T-helper 22 cell (primary cell): ENCODE measurements around the gene RNF223.
"Not testable (repeated sequence)": the region's sequence is repeated elsewhere in the genome, so short reads cannot be mapped to it uniquely, and the experiment has no call there.

Experiments
- DNase-seq: peaks from one replicate; pipeline ENCODE4 v3.0.0-alpha.2; 2020; ENCODE audit warnings: low read depth

Gene RNF223

DNA sequence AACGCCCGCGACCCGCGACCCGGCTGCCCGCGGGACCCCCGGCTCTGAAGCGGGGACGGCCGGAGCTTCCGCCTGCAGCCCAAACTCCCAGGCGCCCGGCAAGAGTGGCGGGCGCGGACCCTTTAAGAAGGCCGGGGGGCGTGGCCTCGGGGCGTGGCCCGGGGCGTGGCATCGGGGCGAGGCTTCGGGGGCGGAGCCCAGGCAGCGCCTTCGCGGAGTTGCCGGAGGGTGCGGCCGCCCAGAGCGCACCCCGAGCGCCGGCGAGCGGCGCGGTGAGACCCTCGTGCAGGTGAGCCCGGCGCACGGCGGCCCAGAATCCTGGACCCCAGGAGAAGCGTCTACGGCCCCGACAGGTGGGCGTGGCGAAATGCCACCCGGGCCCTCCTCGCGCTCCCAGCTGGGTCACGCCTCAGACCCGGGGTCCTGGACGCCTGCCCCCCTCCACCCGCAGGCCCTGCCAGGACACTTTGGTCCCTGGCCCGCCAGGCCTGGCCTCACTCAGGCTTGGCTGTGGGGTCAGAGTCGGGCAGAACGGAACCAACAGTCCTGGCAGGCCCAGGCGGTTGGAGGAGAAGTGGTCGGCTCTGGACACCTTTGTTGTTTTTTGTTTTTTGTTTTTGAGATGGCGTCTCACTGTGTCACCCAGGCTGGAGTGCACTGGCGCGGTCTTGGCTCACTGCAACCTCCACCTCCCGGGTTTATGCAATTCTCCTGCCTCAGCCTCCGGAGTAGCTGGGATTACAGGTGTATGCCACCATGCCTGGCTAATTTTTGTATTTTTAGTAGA lies 14.4 kb downstream of the RNF223 start:
- DNase-seq: peak; percentile 76

DNA sequence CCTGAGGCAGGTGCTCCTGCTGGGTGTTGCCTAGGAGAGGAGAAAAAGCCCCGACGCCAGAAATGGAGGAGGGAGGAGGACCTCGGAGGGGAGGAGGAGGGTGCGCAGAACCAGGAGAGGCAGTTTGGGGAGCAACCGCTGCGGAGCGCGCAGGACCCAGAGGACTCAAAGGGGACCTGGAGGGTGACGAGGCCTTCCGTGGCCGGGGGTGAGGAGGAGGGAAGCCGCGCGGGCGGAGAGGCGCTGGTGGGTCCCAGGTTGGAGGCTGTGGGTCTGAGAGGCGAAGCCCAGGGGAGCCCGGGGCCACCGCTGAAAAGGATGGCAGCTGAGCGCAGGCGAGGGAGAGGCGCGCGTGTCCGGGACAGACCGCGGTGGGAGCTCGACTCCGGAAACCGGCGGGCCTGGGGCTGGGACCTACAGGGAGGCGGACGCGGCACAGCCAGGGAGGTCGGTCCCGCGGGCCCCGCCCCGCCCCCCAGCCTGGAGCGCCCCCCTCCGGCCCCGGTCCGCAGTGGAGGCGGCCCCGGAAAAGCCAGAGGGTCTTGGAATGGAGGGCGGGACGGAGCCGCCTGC lies 15.1 kb downstream of the RNF223 start:
- peak; percentile 32 for DNase-seq

DNA sequence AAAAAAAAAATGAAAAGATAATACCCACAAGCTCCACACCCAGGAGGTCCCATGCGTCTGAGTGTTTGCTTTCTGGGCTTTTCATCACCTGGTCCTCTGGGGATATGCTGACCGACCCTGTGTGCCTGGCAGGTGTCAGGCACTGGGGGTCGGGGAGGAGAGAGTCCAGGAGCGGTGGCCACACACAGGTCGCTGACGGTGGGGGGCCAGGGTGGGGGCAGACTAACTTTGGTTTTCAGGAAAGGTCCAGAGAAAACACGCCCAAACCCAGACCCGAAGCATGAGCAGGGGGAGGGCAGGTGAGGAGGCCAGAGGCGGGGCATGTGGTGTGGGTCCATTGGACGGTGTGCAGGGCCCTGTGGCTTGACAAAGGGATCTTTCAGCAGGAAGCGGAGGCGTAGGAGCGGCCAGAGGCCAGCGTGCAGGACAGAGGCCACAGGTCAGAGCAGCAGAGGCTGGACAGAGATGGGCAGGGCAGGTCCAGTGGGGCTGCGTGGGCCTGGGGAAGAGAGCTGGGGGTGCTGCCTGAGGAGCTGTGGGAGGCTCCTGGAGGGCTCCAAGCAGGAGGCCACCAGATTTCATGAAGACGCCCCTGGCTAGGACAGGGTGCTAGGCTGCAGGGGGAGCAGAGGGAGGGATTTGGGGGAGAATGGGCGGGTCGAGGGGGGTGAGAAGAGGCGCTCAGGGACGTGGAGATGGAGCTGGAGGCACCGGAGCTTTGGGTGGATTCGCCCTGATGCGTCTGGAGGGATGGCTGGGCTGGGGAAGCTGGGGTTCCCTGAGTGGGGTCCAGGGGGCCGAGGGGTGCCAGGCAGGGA lies 15.8 kb downstream of the RNF223 start:
- DNase-seq: no peak

DNA sequence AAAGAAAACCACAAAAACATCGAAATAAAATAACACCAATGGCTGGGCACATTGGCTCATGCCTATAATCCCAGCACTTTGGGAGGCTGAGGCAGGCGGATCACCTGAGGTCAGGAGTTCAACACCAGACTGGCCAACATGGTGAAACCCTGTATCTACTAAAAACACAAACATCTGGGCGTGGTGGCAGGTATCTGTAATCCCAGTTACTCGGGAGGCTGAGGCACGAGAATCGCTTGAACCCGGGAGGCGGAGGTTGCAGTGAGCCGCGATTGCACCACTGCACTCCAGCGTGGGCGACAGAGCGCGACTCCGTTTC lies 16.4 kb downstream of the RNF223 start:
- not testable (repeated sequence) for DNase-seq

DNA sequence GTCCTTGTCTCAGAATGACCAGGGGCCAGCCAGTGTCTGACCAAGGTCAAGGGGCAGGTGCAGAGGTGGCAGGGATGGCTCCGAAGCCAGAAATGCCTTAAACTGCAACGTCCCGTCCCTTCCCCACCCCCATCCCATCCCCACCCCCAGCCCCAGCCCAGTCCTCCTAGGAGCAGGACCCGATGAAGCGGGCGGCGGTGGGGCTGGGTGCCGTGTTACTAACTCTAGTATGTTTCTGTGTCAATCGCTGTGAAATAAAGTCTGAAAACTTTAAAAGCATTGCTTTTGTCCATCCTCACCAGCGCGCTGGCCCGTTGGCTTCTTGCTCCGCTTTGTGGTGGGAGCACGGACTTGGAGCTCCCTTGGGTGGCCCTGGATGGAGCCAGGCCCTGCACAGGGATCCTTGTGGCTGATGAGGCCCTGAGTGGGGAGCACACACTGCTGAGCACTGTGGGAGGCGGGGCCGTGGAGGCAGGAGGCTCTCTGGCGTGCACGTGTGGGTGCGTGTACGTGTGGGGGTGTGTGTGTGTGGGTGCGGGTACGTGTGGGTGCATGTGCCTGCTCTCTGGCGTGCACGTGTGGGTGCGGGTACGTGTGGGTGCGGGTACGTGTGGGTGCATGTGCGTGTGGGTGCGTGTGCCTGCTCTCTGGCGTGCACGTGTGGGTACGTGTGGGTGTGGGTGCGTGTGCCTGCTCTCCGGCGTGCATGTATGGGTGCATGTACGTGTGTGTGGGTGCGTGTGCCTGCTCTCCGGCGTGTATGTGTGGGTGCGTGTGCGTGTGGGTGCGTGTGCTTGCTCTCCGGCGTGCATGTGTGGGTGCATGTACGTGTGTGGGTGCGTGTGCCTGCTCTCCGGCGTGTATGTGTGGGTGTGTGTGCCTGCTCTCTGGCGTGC lies 18.0 kb downstream of the RNF223 start:
- no peak for DNase-seq

DNA sequence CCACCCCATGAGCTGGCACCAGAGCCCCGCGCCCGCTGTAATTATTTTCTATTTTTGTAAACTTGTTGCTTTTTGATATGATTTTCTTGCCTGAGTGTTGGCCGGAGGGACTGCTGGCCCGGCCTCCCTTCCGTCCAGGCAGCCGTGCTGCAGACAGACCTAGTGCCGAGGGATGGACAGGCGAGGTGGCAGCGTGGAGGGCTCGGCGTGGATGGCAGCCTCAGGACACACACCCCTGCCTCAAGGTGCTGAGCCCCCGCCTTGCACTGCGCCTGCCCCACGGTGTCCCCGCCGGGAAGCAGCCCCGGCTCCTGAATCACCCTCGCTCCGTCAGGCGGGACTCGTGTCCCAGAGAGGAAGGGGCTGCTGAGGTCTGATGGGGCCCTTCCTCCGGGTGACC lies 19.1 kb downstream of the RNF223 start:
- DNase-seq: no peak

DNA sequence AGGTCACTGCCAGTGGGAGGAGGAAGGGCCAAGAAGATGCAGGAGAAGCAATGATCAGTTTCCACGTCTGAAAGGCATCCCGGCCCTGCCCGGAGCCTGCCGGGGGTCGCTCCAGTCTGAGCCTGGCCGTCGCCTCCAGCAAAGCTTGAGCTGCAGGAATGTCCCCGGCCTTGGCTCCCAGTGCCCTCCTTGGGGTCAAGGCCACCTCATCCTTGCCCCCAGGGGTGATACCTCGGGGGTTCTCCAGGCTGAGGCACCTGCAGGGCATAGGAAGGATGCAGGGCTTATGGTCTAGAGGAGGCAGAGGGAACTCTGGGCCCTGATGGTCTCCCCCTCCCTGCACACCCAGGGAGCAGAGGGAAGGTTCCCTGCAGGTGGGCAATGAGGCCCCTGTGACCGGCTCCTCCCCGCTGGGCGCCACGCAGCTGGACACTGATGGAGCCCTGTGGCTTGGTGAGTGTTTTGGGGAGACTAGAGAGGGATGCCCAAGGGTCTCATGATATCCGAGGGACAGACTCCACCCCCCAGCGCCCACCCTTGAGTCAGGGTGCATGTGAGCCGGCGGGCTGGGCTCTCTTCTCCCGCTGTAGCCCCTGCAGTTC lies 19.9 kb downstream of the RNF223 start:
- no peak for DNase-seq

DNA sequence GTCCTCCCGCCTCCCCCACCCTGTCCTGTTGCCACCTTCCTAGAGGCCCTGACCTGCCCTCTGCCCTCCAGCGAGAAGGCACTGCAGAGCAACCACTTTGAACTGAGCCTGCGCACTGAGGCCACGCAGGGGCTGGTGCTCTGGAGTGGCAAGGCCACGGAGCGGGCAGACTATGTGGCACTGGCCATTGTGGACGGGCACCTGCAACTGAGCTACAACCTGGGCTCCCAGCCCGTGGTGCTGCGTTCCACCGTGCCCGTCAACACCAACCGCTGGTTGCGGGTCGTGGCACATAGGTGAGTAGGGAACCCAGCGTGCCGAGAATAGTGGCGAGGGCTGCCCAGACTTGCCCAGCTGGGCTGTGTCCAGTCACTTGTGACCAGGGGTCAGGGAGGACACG lies 20.4 kb downstream of the RNF223 start:
- DNase-seq: no peak

DNA sequence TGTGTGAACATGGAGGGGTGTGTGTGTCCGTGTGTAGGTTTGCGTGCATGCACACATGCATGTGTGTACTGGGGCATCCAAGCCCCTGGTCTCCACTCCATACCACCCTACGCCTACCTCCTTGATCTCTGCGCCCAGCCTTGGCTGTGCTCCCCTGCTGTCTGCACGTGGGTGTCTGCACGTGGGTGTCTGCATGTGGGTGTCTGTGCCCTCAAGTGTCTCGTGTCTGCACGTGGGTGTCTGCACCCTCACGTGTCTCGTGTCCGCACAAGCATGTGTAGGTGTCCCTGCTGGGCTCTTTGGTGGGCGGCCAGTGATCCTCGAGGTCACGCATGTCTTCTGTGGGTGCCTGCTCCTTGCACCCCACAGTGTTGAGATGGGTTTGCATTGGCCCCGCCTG lies 21.1 kb downstream of the RNF223 start:
- DNase-seq: no peak

DNA sequence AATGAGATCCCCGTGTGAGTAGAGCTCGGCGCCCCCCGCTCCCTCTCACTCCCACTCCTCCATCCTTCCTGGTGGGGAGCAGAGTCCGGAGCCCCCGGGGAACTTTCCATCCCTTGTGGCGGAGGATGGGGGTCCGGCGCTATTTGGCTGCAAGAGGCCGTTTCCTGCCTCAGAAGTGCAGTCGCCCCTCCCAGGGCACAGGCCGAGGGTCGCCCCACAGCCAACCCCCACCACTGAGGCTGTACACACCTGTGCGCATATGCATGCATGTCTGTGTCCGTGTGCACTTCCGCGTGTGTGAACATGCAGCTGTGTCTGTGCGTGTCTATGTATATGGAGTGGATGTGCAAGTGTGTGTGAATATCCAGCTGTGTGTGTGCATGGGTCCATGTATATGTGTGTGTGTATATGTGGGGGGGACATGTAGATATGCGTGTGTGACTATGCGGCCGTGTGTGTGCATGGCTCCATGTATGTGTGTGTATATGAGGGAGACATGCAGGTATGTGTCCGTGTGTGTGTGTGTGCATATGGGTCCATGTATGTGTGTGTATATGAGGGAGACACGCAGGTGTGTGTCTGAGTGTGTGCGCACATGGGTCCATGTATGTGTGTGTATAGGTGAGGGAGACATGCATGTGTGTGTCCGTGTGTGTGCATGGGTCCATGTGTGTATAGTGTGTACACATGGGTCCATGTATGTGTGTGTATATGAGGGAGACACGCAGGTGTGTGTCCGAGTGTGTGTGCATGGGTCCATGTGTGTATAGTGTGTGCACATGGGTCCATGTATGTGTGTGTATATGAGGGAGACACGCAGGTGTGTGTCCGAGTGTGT lies 21.9 kb downstream of the RNF223 start:
- DNase-seq: no peak

DNA sequence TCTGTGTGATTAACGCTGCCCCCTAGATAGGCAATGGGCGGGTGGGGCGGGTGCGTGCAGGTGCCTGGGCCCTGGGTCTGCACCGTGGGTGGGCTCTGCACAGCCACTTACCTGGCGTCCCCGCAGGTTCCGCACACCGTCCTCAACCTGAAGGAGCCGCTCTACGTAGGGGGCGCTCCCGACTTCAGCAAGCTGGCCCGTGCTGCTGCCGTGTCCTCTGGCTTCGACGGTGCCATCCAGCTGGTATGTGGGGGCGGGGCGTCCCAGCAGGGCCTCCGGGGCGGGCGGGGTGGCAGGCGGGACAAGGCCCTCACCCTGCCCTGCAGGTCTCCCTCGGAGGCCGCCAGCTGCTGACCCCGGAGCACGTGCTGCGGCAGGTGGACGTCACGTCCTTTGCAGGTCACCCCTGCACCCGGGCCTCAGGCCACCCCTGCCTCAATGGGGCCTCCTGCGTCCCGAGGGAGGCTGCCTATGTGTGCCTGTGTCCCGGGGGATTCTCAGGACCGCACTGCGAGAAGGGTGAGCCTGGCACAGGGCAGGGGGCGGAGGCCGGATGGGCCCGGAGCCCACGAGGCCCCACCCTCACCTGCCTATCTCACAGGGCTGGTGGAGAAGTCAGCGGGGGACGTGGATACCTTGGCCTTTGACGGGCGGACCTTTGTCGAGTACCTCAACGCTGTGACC lies 22.8 kb downstream of the RNF223 start:
- DNase-seq: no peak

DNA sequence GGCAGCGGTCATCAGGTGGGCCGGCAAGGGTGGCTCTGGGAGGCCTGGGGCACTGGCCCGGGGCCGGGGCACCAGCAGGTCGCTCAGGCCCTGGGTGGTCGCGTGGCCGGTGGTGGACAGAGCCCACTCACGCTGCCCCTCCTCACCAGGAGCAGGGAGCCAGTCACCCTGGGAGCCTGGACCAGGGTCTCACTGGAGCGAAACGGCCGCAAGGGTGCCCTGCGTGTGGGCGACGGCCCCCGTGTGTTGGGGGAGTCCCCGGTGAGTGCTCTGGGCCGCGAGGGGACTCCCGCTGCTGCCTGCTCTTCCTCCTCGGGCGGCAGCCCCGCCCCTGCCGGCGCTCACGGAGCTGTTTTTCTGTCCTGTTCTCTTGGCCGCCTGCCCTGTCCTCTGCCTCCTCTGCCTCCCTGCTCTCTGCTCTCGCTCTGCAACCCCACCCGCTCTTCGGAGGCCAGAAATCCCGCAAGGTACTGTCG lies 23.5 kb downstream of the RNF223 start:
- DNase-seq: no peak

DNA sequence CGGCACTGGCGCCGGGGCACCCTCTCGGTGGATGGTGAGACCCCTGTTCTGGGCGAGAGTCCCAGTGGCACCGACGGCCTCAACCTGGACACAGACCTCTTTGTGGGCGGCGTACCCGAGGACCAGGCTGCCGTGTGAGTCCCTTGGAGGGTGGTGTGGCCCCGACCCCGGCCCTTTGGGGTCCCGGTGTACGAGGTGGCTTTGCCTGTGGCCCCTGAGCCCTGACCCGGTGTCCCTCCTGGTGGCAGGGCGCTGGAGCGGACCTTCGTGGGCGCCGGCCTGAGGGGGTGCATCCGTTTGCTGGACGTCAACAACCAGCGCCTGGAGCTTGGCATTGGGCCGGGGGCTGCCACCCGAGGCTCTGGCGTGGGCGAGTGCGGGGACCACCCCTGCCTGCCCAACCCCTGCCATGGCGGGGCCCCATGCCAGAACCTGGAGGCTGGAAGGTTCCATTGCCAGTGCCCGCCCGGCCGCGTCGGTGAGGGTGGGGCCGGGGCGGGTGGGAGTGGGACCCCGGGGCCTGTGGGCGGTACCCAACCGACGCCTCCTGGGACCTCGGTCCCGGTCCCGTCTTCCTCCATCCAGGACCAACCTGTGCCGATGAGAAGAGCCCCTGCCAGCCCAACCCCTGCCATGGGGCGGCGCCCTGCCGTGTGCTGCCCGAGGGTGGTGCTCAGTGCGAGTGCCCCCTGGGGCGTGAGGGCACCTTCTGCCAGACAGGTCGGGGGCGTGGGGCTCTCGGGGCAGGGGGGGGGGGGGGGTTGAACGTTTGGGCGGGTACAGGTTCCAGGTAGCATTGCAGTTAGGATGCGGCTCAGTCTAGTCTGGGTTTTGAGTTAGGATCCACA lies 24.6 kb downstream of the RNF223 start:
- no peak for DNase-seq

DNA sequence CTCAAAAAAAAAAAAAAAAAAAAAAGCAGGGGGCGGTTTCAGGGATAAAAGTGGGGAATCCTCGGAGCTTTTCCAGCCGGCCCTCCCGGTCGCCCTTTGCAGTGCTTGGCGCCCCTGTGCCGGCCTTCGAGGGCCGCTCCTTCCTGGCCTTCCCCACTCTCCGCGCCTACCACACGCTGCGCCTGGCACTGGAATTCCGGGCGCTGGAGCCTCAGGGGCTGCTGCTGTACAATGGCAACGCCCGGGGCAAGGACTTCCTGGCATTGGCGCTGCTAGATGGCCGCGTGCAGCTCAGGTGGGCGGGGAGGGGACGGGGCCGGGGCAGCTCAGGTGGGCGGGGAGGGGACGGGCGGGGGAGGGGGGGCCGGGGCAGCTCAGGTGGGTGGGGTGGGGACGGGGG lies 25.3 kb downstream of the RNF223 start:
- no peak for DNase-seq

DNA sequence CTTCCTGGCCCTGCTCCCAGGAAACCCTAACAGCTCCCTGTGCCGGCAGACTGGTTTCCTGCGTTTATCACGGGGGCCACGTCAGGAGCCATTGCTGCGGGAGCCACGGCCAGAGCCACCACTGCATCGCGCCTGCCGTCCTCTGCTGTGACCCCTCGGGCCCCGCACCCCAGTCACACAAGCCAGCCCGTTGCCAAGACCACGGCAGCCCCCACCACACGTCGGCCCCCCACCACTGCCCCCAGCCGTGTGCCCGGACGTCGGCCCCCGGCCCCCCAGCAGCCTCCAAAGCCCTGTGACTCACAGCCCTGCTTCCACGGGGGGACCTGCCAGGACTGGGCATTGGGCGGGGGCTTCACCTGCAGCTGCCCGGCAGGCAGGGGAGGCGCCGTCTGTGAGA lies 26.1 kb downstream of the RNF223 start:
- no peak for DNase-seq

DNA sequence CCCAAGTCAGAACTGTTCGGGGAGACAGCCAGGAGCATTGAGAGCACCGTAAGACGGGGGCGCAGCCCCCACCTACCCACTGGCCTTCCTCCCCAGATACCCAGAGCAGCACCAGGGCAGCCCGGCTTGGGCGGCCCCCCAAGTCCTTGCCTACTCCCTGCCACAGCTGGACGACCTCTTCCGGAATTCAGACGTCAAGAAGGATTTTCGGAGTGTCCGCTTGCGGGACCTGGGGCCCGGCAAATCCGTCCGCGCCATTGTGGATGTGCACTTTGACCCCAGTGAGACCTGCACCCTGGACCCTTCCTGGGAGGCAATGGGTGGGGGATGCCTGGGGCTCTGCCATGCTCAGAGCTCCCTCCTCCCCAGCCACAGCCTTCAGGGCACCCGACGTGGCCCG lies 26.7 kb downstream of the RNF223 start:
- no peak for DNase-seq

DNA sequence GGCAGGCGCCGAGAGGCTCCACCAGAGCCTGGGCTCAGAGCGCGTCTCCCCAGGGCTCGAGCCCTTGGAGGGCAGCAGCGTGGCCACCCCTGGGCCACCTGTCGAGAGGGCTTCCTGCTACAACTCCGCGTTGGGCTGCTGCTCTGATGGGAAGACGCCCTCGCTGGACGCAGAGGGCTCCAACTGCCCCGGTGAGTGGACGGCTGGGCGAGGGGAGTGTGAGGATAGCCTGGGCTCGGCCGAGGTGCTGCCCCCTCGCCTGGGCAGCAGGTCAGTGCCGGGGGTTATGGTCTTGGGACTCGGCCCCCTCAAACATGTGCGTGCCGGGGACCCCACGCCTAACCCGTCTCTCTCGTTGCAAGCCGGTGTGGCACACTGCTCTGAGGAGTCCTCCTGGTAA lies 27.3 kb downstream of the RNF223 start:
- DNase-seq: no peak

DNA sequence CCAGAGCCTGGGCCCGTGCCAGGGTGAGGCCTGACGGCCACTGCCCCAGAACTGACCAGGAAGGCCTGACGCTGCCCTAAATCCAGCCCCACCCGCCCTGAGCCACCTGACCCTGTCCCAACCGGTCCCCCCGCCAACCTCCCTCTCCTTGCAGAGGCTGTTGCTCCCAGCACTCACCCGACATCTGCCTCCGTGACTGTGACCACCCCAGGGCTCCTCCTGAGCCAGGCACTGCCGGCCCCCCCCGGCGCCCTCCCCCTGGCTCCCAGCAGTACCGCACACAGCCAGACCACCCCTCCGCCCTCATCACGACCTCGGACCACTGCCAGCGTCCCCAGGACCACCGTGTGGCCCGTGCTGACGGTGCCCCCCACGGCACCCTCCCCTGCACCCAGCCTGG lies 27.9 kb downstream of the RNF223 start:
- no peak for DNase-seq

DNA sequence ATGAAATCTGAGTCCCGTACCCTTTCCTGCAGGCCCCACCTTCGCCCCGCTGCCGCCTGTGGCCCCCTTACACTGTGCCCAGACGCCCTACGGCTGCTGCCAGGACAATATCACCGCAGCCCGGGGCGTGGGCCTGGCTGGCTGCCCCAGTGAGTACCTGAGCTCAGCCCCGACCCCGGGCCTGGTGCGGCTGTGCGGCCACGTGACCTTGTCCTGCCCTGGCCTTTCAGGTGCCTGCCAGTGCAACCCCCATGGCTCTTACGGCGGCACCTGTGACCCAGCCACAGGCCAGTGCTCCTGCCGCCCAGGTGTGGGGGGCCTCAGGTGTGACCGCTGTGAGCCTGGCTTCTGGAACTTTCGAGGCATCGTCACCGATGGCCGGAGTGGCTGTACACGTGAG lies 29.0 kb downstream of the RNF223 start:
- DNase-seq: no peak
